ENCODE measurements around the gene LDLRAP1.

DNA sequence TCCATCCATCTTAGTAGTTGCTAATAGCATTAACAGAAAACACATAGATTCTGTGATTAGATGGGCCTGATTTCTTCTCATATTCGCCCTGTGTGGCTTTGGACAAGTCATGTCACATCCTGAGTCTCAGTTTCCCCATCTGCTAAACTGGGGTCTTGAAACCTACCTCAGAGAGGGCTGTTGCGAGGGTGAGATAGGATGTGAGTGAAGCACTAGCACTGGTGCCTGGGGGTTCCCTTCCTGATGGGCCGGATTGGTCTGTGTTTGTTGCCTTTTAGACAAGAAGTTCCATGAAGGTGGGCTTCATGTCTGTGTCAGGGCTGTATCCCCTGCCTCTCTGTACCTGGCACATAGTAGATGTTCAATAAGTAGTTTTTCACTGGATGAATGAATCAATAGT is 69.7 kb downstream of the LDLRAP1 start:
- TF ChIP-seq, protein P1, sequence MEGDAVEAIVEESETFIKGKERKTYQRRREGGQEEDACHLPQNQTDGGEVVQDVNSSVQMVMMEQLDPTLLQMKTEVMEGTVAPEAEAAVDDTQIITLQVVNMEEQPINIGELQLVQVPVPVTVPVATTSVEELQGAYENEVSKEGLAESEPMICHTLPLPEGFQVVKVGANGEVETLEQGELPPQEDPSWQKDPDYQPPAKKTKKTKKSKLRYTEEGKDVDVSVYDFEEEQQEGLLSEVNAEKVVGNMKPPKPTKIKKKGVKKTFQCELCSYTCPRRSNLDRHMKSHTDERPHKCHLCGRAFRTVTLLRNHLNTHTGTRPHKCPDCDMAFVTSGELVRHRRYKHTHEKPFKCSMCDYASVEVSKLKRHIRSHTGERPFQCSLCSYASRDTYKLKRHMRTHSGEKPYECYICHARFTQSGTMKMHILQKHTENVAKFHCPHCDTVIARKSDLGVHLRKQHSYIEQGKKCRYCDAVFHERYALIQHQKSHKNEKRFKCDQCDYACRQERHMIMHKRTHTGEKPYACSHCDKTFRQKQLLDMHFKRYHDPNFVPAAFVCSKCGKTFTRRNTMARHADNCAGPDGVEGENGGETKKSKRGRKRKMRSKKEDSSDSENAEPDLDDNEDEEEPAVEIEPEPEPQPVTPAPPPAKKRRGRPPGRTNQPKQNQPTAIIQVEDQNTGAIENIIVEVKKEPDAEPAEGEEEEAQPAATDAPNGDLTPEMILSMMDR (IDR thresholded peaks at IDR 0.05; ENCODE audit: low read length): no peak
- TF ChIP-seq EZH2 (IDR thresholded peaks at IDR 0.05; ENCODE audit: borderline replicate concordance, low read length): no peak
